HepG2 (cell line): Measurements from ENCODE around the gene TMEM62.

Experiments
- FOXM1 ChIP-seq: sonication (generic); formaldehyde crosslinking; IDR thresholded peaks from 2 replicates; pipeline ENCODE4 v1.5.0; 2020; ENCODE audit warnings: missing genetic modification reagents
- NFE2 ChIP-seq: sonication (generic); formaldehyde crosslinking; IDR thresholded peaks from 2 replicates; pipeline ENCODE4 v1.4.0; 2020; ENCODE audit warnings: missing genetic modification reagents
- NR2C2 ChIP-seq: sonication (generic); formaldehyde crosslinking; IDR thresholded peaks from 2 replicates; pipeline ENCODE4 v1.4.0; 2020; ENCODE audit warnings: missing genetic modification reagents, mild to moderate bottlenecking, moderate library complexity, borderline replicate concordance
- SRF ChIP-seq: IDR thresholded peaks from 2 replicates; pipeline ENCODE4 v1.6.1; 2011; ENCODE audit warnings: mild to moderate bottlenecking, low read depth, low read length, moderate library complexity
- TBL1XR1 ChIP-seq: fragments of 150-350 bp; IDR thresholded peaks from 2 replicates; pipeline ENCODE4 v1.6.1; 2014; ENCODE audit warnings: borderline replicate concordance, low read length; ENCODE audit not compliant: partially characterized antibody
- TOE1 ChIP-seq: sonication (generic); formaldehyde crosslinking; IDR thresholded peaks from 2 replicates; pipeline ENCODE4 v1.4.0; 2020; ENCODE audit warnings: mild to moderate bottlenecking, missing genetic modification reagents
- TF ChIP-seq, protein P1 (sequence below): sonication (generic); formaldehyde crosslinking; IDR thresholded peaks from 2 replicates; pipeline ENCODE4 v1.4.0; 2020; ENCODE audit warnings: mild to moderate bottlenecking, missing genetic modification reagents
- TF ChIP-seq, protein P2 (sequence below): sonication (generic); formaldehyde crosslinking; IDR thresholded peaks from 2 replicates; pipeline ENCODE4 v1.5.1; 2020; ENCODE audit warnings: mild to moderate bottlenecking, missing genetic modification reagents, moderate library complexity
- TF ChIP-seq, protein P3 (sequence below), 2 experiments: sonication (generic) in 1 of 2; formaldehyde crosslinking in 1 of 2; IDR thresholded peaks; 2 replicates each; pipeline versions ENCODE4 v1.5.1 to v1.6.1; 2011 to 2020; ENCODE audit warnings: borderline replicate concordance in 1 of 2, low read depth in 1 of 2, low read length in 1 of 2, mild to moderate bottlenecking in 1 of 2, missing genetic modification reagents in 1 of 2, moderate library complexity in 1 of 2

DNA sequence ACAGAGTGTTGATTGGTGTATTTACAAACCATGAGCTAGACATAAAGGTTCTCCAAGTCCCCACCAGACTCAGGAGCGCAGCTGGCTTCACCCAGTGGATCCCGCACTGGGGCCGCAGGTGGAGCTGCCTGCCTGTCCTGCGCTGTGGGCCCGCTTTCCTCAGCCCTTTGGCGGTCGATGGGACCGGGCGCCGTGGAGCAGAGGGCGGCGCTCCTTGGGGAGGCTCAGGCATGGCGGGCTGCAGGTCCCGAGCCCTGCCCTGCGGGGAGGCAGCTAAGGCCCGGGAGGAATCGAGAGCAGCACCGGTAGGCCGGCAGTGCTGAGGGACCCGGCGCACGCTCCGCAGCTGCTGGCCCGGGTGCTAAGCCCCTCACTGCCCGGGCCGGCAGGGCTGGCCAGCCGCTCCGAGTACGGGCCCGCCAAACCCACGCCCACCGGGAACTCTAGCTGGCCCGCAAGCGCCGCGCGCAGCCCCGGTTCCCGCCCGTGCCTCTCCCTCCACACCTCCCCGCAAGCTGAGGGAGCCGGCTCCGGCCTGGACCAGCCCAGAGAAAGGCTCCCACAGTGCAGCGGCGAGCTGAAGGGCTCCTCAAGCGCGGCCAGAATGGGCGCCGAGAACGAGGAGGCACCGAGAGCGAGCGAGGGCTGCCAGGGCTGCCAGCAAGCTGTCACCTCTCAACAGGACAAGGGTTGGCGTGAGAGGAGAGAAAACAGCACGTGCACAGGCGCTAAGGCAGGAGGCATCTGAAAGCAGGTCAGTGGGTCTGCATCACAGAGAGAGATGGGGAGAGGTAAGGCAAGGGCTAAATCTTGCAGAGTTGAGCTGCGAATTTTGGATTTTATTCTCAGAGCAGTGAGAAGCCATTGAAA, 93.3 kb downstream of the TMEM62 start:
- no peak for TF ChIP-seq FOXM1
- TF ChIP-seq, protein P1, sequence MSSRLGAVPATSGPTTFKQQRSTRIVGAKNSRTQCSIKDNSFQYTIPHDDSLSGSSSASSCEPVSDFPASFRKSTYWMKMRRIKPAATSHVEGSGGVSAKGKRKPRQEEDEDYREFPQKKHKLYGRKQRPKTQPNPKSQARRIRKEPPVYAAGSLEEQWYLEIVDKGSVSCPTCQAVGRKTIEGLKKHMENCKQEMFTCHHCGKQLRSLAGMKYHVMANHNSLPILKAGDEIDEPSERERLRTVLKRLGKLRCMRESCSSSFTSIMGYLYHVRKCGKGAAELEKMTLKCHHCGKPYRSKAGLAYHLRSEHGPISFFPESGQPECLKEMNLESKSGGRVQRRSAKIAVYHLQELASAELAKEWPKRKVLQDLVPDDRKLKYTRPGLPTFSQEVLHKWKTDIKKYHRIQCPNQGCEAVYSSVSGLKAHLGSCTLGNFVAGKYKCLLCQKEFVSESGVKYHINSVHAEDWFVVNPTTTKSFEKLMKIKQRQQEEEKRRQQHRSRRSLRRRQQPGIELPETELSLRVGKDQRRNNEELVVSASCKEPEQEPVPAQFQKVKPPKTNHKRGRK (CRISPR knock-in tag) = no peak
- TF ChIP-seq NFE2 (CRISPR knock-in tag) = no peak
- TF ChIP-seq, protein P2, sequence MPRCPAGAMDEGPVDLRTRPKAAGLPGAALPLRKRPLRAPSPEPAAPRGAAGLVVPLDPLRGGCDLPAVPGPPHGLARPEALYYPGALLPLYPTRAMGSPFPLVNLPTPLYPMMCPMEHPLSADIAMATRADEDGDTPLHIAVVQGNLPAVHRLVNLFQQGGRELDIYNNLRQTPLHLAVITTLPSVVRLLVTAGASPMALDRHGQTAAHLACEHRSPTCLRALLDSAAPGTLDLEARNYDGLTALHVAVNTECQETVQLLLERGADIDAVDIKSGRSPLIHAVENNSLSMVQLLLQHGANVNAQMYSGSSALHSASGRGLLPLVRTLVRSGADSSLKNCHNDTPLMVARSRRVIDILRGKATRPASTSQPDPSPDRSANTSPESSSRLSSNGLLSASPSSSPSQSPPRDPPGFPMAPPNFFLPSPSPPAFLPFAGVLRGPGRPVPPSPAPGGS (CRISPR knock-in tag) = no peak
- TF ChIP-seq, protein P3, sequence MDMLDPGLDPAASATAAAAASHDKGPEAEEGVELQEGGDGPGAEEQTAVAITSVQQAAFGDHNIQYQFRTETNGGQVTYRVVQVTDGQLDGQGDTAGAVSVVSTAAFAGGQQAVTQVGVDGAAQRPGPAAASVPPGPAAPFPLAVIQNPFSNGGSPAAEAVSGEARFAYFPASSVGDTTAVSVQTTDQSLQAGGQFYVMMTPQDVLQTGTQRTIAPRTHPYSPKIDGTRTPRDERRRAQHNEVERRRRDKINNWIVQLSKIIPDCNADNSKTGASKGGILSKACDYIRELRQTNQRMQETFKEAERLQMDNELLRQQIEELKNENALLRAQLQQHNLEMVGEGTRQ (IDR thresholded peaks at IDR 0.05; ENCODE audit: low read depth, low read length) = no peak
- TF ChIP-seq, protein P3 (CRISPR knock-in tag; IDR thresholded peaks at IDR 0.05; ENCODE audit: borderline replicate concordance) = no peak
- TF ChIP-seq NR2C2 (CRISPR knock-in tag) = no peak
- no peak for TF ChIP-seq TOE1
- TF ChIP-seq SRF = no peak
- TF ChIP-seq TBL1XR1 = no peak
